Endodermal cell (in vitro differentiated cells): ENCODE results near the gene NT5E. TPM values are rescaled to one million over a fixed set of nuclear protein-coding genes. Genes with fewer than 3 reads are reported as not detected.

ENCODE experiments used
- DNase-seq: peaks from one replicate; pipeline ENCODE4 v3.0.0-alpha.2; 2017
- H3K27ac ChIP-seq: 2 replicates; pipeline ENCODE4 v1.5.1; 2013; ENCODE audit warnings: mild to moderate bottlenecking, low read depth, low read length, moderate library complexity
- H3K27me3 ChIP-seq: 2 replicates; pipeline ENCODE4 v1.6.1; 2013; ENCODE audit warnings: mild to moderate bottlenecking, low read length, moderate library complexity; ENCODE audit not compliant: insufficient read depth, control insufficient read depth, poor library complexity, severe bottlenecking
- H3K36me3 ChIP-seq: 2 replicates; pipeline ENCODE4 v1.7.0; 2013; ENCODE audit warnings: mild to moderate bottlenecking, low read length, moderate library complexity; ENCODE audit not compliant: control insufficient read depth, insufficient read depth
- H3K4me1 ChIP-seq: one replicate; pipeline ENCODE4 v1.7.0; 2013; ENCODE audit warnings: low read length; ENCODE audit not compliant: control insufficient read depth, insufficient read depth
- H3K4me3 ChIP-seq: 2 replicates; pipeline ENCODE4 v1.5.1; 2013; ENCODE audit warnings: mild to moderate bottlenecking, low read length, moderate library complexity
- H3K9ac ChIP-seq: 2 replicates; pipeline ENCODE4 v1.6.1; 2013; ENCODE audit warnings: mild to moderate bottlenecking, low read length, moderate library complexity; ENCODE audit not compliant: poor library complexity, severe bottlenecking; ENCODE audit errors: extremely low read depth
- H3K9me3 ChIP-seq: 2 replicates; pipeline ENCODE4 v1.6.1; 2013; ENCODE audit warnings: mild to moderate bottlenecking, low read length, moderate library complexity; ENCODE audit not compliant: control insufficient read depth
- H3K27ac Mint-ChIP-seq: 2 replicates; pipeline ENCODE4 v1.8.0; 2020; ENCODE audit warnings: mixed read lengths
- H3K27me3 Mint-ChIP-seq: 2 replicates; pipeline ENCODE4 v1.8.0; 2021; ENCODE audit warnings: mild to moderate bottlenecking, mixed read lengths; ENCODE audit not compliant: insufficient read depth
- H3K36me3 Mint-ChIP-seq: 2 replicates; pipeline ENCODE4 v1.8.0; 2020; ENCODE audit warnings: low read depth, mixed read lengths
- H3K4me1 Mint-ChIP-seq: 2 replicates; pipeline ENCODE4 v1.8.0; 2020; ENCODE audit warnings: mixed read lengths
- H3K4me3 Mint-ChIP-seq: 2 replicates; pipeline ENCODE4 v1.8.0; 2020; ENCODE audit warnings: mild to moderate bottlenecking, moderate library complexity, mixed read lengths
- H3K9me3 Mint-ChIP-seq: 2 replicates; pipeline ENCODE4 v1.8.0; 2020; ENCODE audit warnings: mild to moderate bottlenecking, mixed read lengths
- CTCF ChIP-seq: fragments of 200-600 bp; sonication (generic); conservative IDR thresholded peaks from 2 replicates; pipeline ENCODE4 v1.5.0; 2021; ENCODE audit warnings: antibody characterized with exemption, mild to moderate bottlenecking
- WGBS, 2 experiments: methylation state at CpG; one replicate each; pipeline versions ENCODE4 v1.1.5 to v1.1.7; 2013; ENCODE audit warnings: missing lambda C conversion rate in 2 of 2, mixed read lengths in 1 of 2; ENCODE audit not compliant: insufficient coverage in 1 of 2, insufficient read length in 1 of 2; 5-methylcytosine and 5-hydroxymethylcytosine counted together
- long read RNA-seq, 4 experiments: library from polyadenylated mRNA in 2 of 4; library from RNA in 1 of 4; library from capped mRNA in 1 of 4; stranded (forward) in 3 of 4; unstranded in 1 of 4; transcript quantifications; one replicate each; pipeline ENCODE4 v2.0.0, GENCODE V29; 2020 to 2021; ENCODE audit warnings: inconsistent platforms in 1 of 4
- polyA plus RNA-seq, 2 experiments: library from polyadenylated mRNA; stranded (reverse); fragments of 50-300 nt; gene quantifications; one replicate each; pipeline ENCODE4 v1.2.3, GENCODE V29; 2013
- total RNA-seq, 2 donors: library from RNA; stranded (reverse); fragmentation: NEBNext Ultra II Directional in 1 of 2; extraction: Animal tissue kit (Norgen Biotek cat#: 25700) in 1 of 2; gene quantifications; 2 replicates in 1 of 2; 3 replicates in 1 of 2; pipeline ENCODE4 v1.2.1, GENCODE V29; 2021

NT5E gene
- total RNA-seq: under 1 TPM; 0.33 to 0.75 TPM
- polyA plus RNA-seq (2013, experiment 1 of 2): 0.71 TPM
- 1.6 TPM for polyA plus RNA-seq (2013, experiment 2 of 2)
- long read RNA-seq, experiment 1: 0 reads
- long read RNA-seq, experiment 2, partial matches to known transcripts: 0 of 1 reads
- long read RNA-seq, experiment 2, other reads (novel, unspliced or antisense): 0 of 1 reads
- long read RNA-seq, experiment 3, partial matches to known transcripts: 0 of 2 reads
- long read RNA-seq, experiment 3, other reads (novel, unspliced or antisense): 2 of 2 reads
- long read RNA-seq, experiment 4, partial matches to known transcripts: 0 of 1 reads
- long read RNA-seq, experiment 4, other reads (novel, unspliced or antisense): 1 of 1 reads

GRCh38 chr6:85449818-85450759 is at the start of gene NT5E:
NT5E (plus strand) TSS chr6:85450083; CDS start chr6:85450140, 57 bp downstream.
- H3K4me1 ChIP-seq: no peaks in the 10 kb centered on the region
- no peaks in the 10 kb centered on the region for H3K9me3 Mint-ChIP-seq
- TF ChIP-seq CTCF: no peak
- H3K27ac Mint-ChIP-seq: no peak within 1 kb of the TSS
- peak within 1 kb of the TSS; percentile 86 for H3K4me3 ChIP-seq
- peaks cover 85% of the 10 kb centered on the region for H3K27me3 Mint-ChIP-seq
- H3K4me1 Mint-ChIP-seq: peaks cover 26% of the 10 kb centered on the region
- H3K27ac ChIP-seq: no peak within 1 kb of the TSS
- no peaks in the 10 kb centered on the region for H3K36me3 Mint-ChIP-seq
- no peaks in the 10 kb centered on the region for H3K36me3 ChIP-seq
- peaks cover 84% of the 10 kb centered on the region for H3K27me3 ChIP-seq
- no peaks in the 10 kb centered on the region for H3K9me3 ChIP-seq
- H3K9ac ChIP-seq: no peak within 1 kb of the TSS
- peak; percentile 93 for DNase-seq
- WGBS, 2 experiments: 1% methylated on average over 43 to 92 of the region's 92 CpGs
- H3K4me3 Mint-ChIP-seq: peak within 1 kb of the TSS; percentile 64

- no peaks in the 10 kb centered on the region for H3K4me1 ChIP-seq
- H3K9me3 Mint-ChIP-seq: peaks cover 11% of the 10 kb centered on the region
- H3K27ac Mint-ChIP-seq: no peak overlapping the region
- TF ChIP-seq CTCF: no peak
- no peaks in the 10 kb centered on the region for H3K27me3 Mint-ChIP-seq
- no peaks in the 10 kb centered on the region for H3K36me3 ChIP-seq
- 83 to 87% methylated on average over 4 of the region's 4 CpGs for WGBS, 2 experiments
- no peak for DNase-seq
- peaks cover 5% of the 10 kb centered on the region for H3K9me3 ChIP-seq
- H3K9ac ChIP-seq: no peak overlapping the region
- H3K27ac ChIP-seq: no peak overlapping the region
- no peaks in the 10 kb centered on the region for H3K27me3 ChIP-seq
- H3K36me3 Mint-ChIP-seq: no peaks in the 10 kb centered on the region
- H3K4me3 Mint-ChIP-seq: no peak overlapping the region
- no peak overlapping the region for H3K4me3 ChIP-seq
- peaks cover 18% of the 10 kb centered on the region for H3K4me1 Mint-ChIP-seq
These were observed 49.6 kb upstream of the NT5E start for GRCh38 chr6:85400331-85400730.

GRCh38 chr6:85401186-85402021 is 48.5 kb upstream of the NT5E start:
- Mint-ChIP-seq H3K9me3 (peaks cover 11% of the 10 kb centered on the region), H3K36me3 (no peaks in the 10 kb centered on the region), H3K27me3 (no peaks in the 10 kb centered on the region), H3K4me3 (no peak overlapping the region), H3K27ac (peak overlapping the region; percentile 43), H3K4me1 (peaks cover 22% of the 10 kb centered on the region)
- Histone ChIP-seq H3K4me3 (no peak overlapping the region), H3K27ac (no peak overlapping the region), H3K9me3 (peaks cover 5% of the 10 kb centered on the region), H3K4me1 (no peaks in the 10 kb centered on the region), H3K36me3 (no peaks in the 10 kb centered on the region), H3K9ac (no peak overlapping the region), H3K27me3 (no peaks in the 10 kb centered on the region)
- no peak for TF ChIP-seq CTCF
- whole genome bisulfite sequencing, 2 experiments: 92% methylated on average over 3 to 6 of the region's 6 CpGs
- DNase-seq: no peak
